Measurements from ENCODE around the gene MKKS.
"Not testable (repeated sequence)": the region's sequence is repeated elsewhere in the genome, so short reads cannot be mapped to it uniquely, and the experiment has no call there.

Gene MKKS

GRCh38 chr20:10448270-10449156, 14.5 kb upstream of the MKKS start:
- DNase-seq = no peak

- no peak for DNase-seq
Measured at GRCh38 chr20:10447028-10447427, 13.0 kb upstream of the MKKS start.

GRCh38 chr20:10445758-10446157, 11.7 kb upstream of the MKKS start:
- DNase-seq = no peak

- DNase-seq = no peak
Measured at GRCh38 chr20:10443936-10444335, 9.9 kb upstream of the MKKS start.

GRCh38 chr20:10438217-10438616, 4.2 kb upstream of the MKKS start:
- no peak for DNase-seq

GRCh38 chr20:10436053-10436699, 2.2 kb upstream of the MKKS start:
- DNase-seq = no peak

- DNase-seq = peak; percentile 93
Measured at GRCh38 chr20:10434832-10435812, 1.1 kb upstream of the MKKS start, which contains the start of gene SLX4IP. SLX4IP (plus strand) TSS chr20:10435305; CDS start chr20:10458205, 22,900 bp downstream.

- peak; percentile 93 for DNase-seq
Measured at GRCh38 chr20:10434467-10434831, 427 bp upstream of the MKKS start.

GRCh38 chr20:10433014-10433622, 904 bp downstream of the MKKS start:
- no peak for DNase-seq

GRCh38 chr20:10432079-10432478, 1.9 kb downstream of the MKKS start:
- DNase-seq = no peak

- no peak for DNase-seq
Measured at GRCh38 chr20:10430704-10431103, 3.3 kb downstream of the MKKS start.

- DNase-seq = no peak
Measured at GRCh38 chr20:10430000-10430466, 4.0 kb downstream of the MKKS start.

GRCh38 chr20:10429443-10429981, 4.5 kb downstream of the MKKS start:
- no peak for DNase-seq

- no peak for DNase-seq
Measured at GRCh38 chr20:10428008-10428407, 6.0 kb downstream of the MKKS start.

- DNase-seq = no peak
Measured at GRCh38 chr20:10427060-10427692, 6.8 kb downstream of the MKKS start.

GRCh38 chr20:10423735-10424134, 10.3 kb downstream of the MKKS start:
- DNase-seq = no peak

GRCh38 chr20:10419550-10420133, 14.4 kb downstream of the MKKS start:
- no peak for DNase-seq

GRCh38 chr20:10417218-10417617, 16.8 kb downstream of the MKKS start:
- not testable (repeated sequence) for DNase-seq

- no peak for DNase-seq
Measured at GRCh38 chr20:10415013-10415650, 18.9 kb downstream of the MKKS start.

- no peak for DNase-seq
Measured at GRCh38 chr20:10412591-10413408, 21.2 kb downstream of the MKKS start.

Data from right forelimb (tissue), 1 donor.